K562 (cell line): ENCODE data around the gene NDUFA7. TPM values are rescaled to one million over a fixed set of nuclear protein-coding genes. Genes with fewer than 3 reads are reported as not detected.

ENCODE experiments used
- AFF1 ChIP-seq, 2 experiments: fragments of 450-650 bp; IDR thresholded peaks; 2 replicates each; pipeline ENCODE4 v1.6.1; 2018; ENCODE audit warnings: mild to moderate bottlenecking in 2 of 2, low read depth in 1 of 2; ENCODE audit not compliant: partially characterized antibody in 2 of 2
- HMGXB4 ChIP-seq: sonication (generic); formaldehyde crosslinking; IDR thresholded peaks from 2 replicates; pipeline ENCODE4 v1.8.1; 2023; ENCODE audit warnings: mild to moderate bottlenecking, missing genetic modification reagents
- KLF13 ChIP-seq: fragments of 450-650 bp; IDR thresholded peaks from 2 replicates; pipeline ENCODE4 v1.6.1; 2016; ENCODE audit warnings: missing genetic modification characterization, low read depth, mild to moderate bottlenecking, missing compliant biosample characterization, moderate library complexity, borderline replicate concordance
- MAX ChIP-seq: sonication (generic); formaldehyde crosslinking; IDR thresholded peaks from 2 replicates; pipeline ENCODE4 v1.9.0; 2022; ENCODE audit warnings: mild to moderate bottlenecking, missing genetic modification reagents
- MCM3 ChIP-seq: fragments of 450-650 bp; IDR thresholded peaks from 2 replicates; pipeline ENCODE4 v1.6.1; 2016
- MIER1 ChIP-seq: fragments of 450-650 bp; IDR thresholded peaks from 2 replicates; pipeline ENCODE4 v1.6.1; 2016; ENCODE audit warnings: antibody characterized with exemption, mild to moderate bottlenecking, low read depth
- MTA1 ChIP-seq: fragments of 450-650 bp; IDR thresholded peaks from 2 replicates; pipeline ENCODE4 v1.6.1; 2017; ENCODE audit warnings: borderline replicate concordance
- NONO ChIP-seq, 2 experiments: fragments of 200-400 bp in 1 of 2; fragments of 450-650 bp in 1 of 2; formaldehyde crosslinking in 1 of 2; IDR thresholded peaks; 2 replicates each; pipeline ENCODE4 v1.6.1; 2017; ENCODE audit warnings: low read depth in 2 of 2, mild to moderate bottlenecking in 2 of 2, moderate library complexity in 2 of 2, low read length in 1 of 2
- NR1H2 ChIP-seq: sonication (generic); formaldehyde crosslinking; IDR thresholded peaks from 2 replicates; pipeline ENCODE4 v1.4.0; 2020; ENCODE audit warnings: mild to moderate bottlenecking, missing genetic modification reagents
- NUFIP1 ChIP-seq: fragments of 450-650 bp; IDR thresholded peaks from 2 replicates; pipeline ENCODE4 v1.6.1; 2018; ENCODE audit not compliant: partially characterized antibody
- ZNF57 ChIP-seq: fragments of 450-650 bp; formaldehyde crosslinking; IDR thresholded peaks from 2 replicates; pipeline ENCODE4 v1.4.0; 2020; ENCODE audit warnings: mild to moderate bottlenecking, moderate library complexity
- polyA plus RNA-seq, 8 experiments: library from polyadenylated mRNA; depleted of rRNA in 4 of 8; stranded (reverse) in 5 of 8; unstranded in 3 of 8; fragments of >200 nt; fragmentation: Nextera tagmentation in 2 of 8; fragmentation: Illumina TruSeq in 1 of 8; extraction: Ambion mirVana in 2 of 8; extraction: Trizol in 1 of 8; gene quantifications; 2 replicates each; pipeline versions ENCODE4 v1.2.1 to v1.2.3, GENCODE V29; 2011 to 2014; ENCODE audit warnings: inconsistent platforms in 1 of 8, missing spikeins in 1 of 8
- total RNA-seq, 7 experiments: library from RNA; depleted of rRNA in 6 of 7; stranded (reverse); fragments of >200 nt in 6 of 7; fragmentation: Illumina TruSeq in 2 of 7; extraction: Trizol in 2 of 7; gene quantifications; 2 replicates each; pipeline versions ENCODE4 v1.2.1 to v1.2.3, GENCODE V29; 2011 to 2021; ENCODE audit warnings: low replicate concordance in 1 of 7

Gene NDUFA7
- total and polyA plus RNA-seq, 9 of the 15 experiments (the other 6 are each of a cell fraction or from before 2014, with no cell fraction given): 70.8 to 348 (median 142) TPM

- TF ChIP-seq MTA1 (no peak), AFF1 (IDR thresholded peaks at IDR 0.05; ENCODE audit: low read depth in 1 of 2, partially characterized antibody in 2 of 2) (no peak), MIER1 (no peak), HMGXB4 (CRISPR knock-in tag) (no peak), KLF13 (tag) (no peak), ZNF57 (CRISPR knock-in tag) (no peak), NONO (IDR thresholded peaks at IDR 0.05; ENCODE audit: low read depth in 2 of 2, low read length in 1 of 2) (no peak), MCM3 (no peak), NR1H2 (CRISPR knock-in tag) (no peak), MAX (no peak), NUFIP1 (no peak)
These were observed 16.6 kb upstream of the NDUFA7 start (continued) for GRCh38 chr19:8337728-8338127.
